WTC11 (cell line): ENCODE results near the gene CHD6. TPM values are rescaled to one million over a fixed set of nuclear protein-coding genes. Genes with fewer than 3 reads are reported as not detected.

Experiments
- ATAC-seq: fragments of 200-7000 bp; cut with Tn5 transposase; 2 replicates; pipeline ENCODE4 v1.10.0; 2021; ENCODE audit warnings: mild to moderate bottlenecking, moderate library complexity
- CTCF ChIA-PET: fragments of 300-600 bp; sonication (Branson Sonifier 250); formaldehyde crosslinking; loops from one replicate; lab custom pipeline; 2021; ENCODE audit warnings: antibody characterized with exemption; lab: Charles Lee
- POLR2A ChIA-PET: fragments of 350-600 bp; sonication (Branson Sonifier 250); formaldehyde crosslinking; loops from one replicate; lab custom pipeline; 2021; ENCODE audit warnings: antibody characterized with exemption; lab: Charles Lee
- DNase-seq: peaks from one replicate; pipeline ENCODE4 v3.0.0; 2021; ENCODE audit warnings: low spot score
- H3K27ac Mint-ChIP-seq: 2 replicates; pipeline ENCODE4 v1.8.0; 2021; ENCODE audit warnings: mixed read lengths
- H3K27me3 Mint-ChIP-seq: 2 replicates; pipeline ENCODE4 v1.8.0; 2021; ENCODE audit warnings: low read depth, mild to moderate bottlenecking, moderate library complexity, mixed read lengths
- H3K36me3 Mint-ChIP-seq: 2 replicates; pipeline ENCODE4 v1.8.0; 2021; ENCODE audit warnings: mixed read lengths
- H3K4me1 Mint-ChIP-seq: 2 replicates; pipeline ENCODE4 v1.8.0; 2022; ENCODE audit warnings: mixed read lengths
- H3K4me3 Mint-ChIP-seq: 2 replicates; pipeline ENCODE4 v1.8.0; 2021; ENCODE audit warnings: mild to moderate bottlenecking, moderate library complexity, mixed read lengths
- H3K9me3 Mint-ChIP-seq: 2 replicates; pipeline ENCODE4 v1.8.0; 2021; ENCODE audit warnings: mixed read lengths
- ATF1 ChIP-seq: sonication (generic); formaldehyde crosslinking; IDR thresholded peaks from 2 replicates; pipeline ENCODE4 v1.8.1; 2023; ENCODE audit warnings: mild to moderate bottlenecking, moderate library complexity, missing genetic modification reagents
- CREM ChIP-seq: sonication (generic); formaldehyde crosslinking; IDR thresholded peaks from 2 replicates; pipeline ENCODE4 v1.8.1; 2022; ENCODE audit warnings: mild to moderate bottlenecking, missing genetic modification reagents, moderate library complexity
- FOXK1 ChIP-seq: sonication (generic); formaldehyde crosslinking; IDR thresholded peaks from 2 replicates; pipeline ENCODE4 v1.8.0; 2022; ENCODE audit warnings: mild to moderate bottlenecking, moderate library complexity, missing genetic modification reagents
- HMGA2 ChIP-seq: fragments of 250-450 bp; sonication (Bioruptor Pico); IDR thresholded peaks from 2 replicates; pipeline ENCODE4 v1.4.0; 2021; ENCODE audit warnings: mild to moderate bottlenecking, moderate library complexity
- NFE2L1 ChIP-seq: sonication (generic); formaldehyde crosslinking; IDR thresholded peaks from 2 replicates; pipeline ENCODE4 v1.8.1; 2023; ENCODE audit warnings: missing genetic modification reagents
- RORB ChIP-seq: fragments of 250-450 bp; sonication (Bioruptor Pico); IDR thresholded peaks from 2 replicates; pipeline ENCODE4 v1.9.0; 2021; ENCODE audit warnings: mild to moderate bottlenecking
- SMAD3 ChIP-seq: sonication (generic); formaldehyde crosslinking; IDR thresholded peaks from 2 replicates; pipeline ENCODE4 v1.8.0; 2022; ENCODE audit warnings: missing genetic modification reagents, mild to moderate bottlenecking, borderline replicate concordance
- STAT6 ChIP-seq: sonication (generic); formaldehyde crosslinking; conservative IDR thresholded peaks from 2 replicates; pipeline ENCODE4 v1.8.1; 2023; ENCODE audit warnings: mild to moderate bottlenecking, low read depth, missing genetic modification reagents, moderate library complexity
- TP53 ChIP-seq: sonication (generic); formaldehyde crosslinking; IDR thresholded peaks from 2 replicates; pipeline ENCODE4 v1.8.1; 2023; ENCODE audit warnings: mild to moderate bottlenecking, missing genetic modification reagents
- USF1 ChIP-seq: sonication (generic); formaldehyde crosslinking; IDR thresholded peaks from 2 replicates; pipeline ENCODE4 v1.8.0; 2022; ENCODE audit warnings: mild to moderate bottlenecking, missing genetic modification reagents
- ZNF396 ChIP-seq: fragments of 250-450 bp; sonication (Bioruptor Pico); IDR thresholded peaks from 2 replicates; pipeline ENCODE4 v1.8.0; 2021; ENCODE audit warnings: mild to moderate bottlenecking, moderate library complexity, borderline replicate concordance
- ZNF416 ChIP-seq: fragments of 250-450 bp; sonication (Bioruptor Pico); IDR thresholded peaks from 2 replicates; pipeline ENCODE4 v1.9.0; 2021; ENCODE audit warnings: mild to moderate bottlenecking, inconsistent platforms
- total RNA-seq: library from RNA; stranded (reverse); gene quantifications from 3 replicates; pipeline ENCODE4 v1.2.3, GENCODE V29; 2021
- TF ChIP-seq, protein P1 (sequence below): sonication (generic); formaldehyde crosslinking; IDR thresholded peaks from 2 replicates; pipeline ENCODE4 v1.8.0; 2023; ENCODE audit warnings: missing genetic modification reagents, mild to moderate bottlenecking, borderline replicate concordance
- TF ChIP-seq, protein P2 (sequence below): sonication (generic); formaldehyde crosslinking; IDR thresholded peaks from 2 replicates; pipeline ENCODE4 v1.8.1; 2022; ENCODE audit warnings: missing genetic modification reagents, borderline replicate concordance

CHD6 gene
- total RNA-seq, 1 experiment from 2014 or later, result 52.1 TPM

DNA sequence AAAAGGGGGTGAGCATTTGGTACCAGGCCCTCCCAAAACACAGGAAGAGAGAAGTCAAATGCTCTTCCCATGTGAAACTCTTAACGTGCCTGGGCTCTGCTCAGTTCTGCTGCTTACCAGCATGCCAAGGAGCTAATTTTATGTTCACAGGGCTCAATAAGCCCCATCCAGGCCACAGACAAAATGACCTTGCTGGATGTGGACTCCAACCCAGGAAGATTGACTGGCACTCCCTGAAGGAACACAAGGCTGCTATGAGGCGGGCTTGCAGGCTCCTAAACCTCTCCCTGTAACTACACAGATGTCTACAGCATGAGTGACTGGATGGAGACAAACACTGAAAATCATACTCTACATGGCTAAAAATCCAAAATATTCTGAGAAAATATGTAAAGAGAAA is 50.6 kb downstream of the CHD6 start (continued):
- TF ChIP-seq USF1 (CRISPR knock-in tag), result no peak
- TF ChIP-seq, protein P1, sequence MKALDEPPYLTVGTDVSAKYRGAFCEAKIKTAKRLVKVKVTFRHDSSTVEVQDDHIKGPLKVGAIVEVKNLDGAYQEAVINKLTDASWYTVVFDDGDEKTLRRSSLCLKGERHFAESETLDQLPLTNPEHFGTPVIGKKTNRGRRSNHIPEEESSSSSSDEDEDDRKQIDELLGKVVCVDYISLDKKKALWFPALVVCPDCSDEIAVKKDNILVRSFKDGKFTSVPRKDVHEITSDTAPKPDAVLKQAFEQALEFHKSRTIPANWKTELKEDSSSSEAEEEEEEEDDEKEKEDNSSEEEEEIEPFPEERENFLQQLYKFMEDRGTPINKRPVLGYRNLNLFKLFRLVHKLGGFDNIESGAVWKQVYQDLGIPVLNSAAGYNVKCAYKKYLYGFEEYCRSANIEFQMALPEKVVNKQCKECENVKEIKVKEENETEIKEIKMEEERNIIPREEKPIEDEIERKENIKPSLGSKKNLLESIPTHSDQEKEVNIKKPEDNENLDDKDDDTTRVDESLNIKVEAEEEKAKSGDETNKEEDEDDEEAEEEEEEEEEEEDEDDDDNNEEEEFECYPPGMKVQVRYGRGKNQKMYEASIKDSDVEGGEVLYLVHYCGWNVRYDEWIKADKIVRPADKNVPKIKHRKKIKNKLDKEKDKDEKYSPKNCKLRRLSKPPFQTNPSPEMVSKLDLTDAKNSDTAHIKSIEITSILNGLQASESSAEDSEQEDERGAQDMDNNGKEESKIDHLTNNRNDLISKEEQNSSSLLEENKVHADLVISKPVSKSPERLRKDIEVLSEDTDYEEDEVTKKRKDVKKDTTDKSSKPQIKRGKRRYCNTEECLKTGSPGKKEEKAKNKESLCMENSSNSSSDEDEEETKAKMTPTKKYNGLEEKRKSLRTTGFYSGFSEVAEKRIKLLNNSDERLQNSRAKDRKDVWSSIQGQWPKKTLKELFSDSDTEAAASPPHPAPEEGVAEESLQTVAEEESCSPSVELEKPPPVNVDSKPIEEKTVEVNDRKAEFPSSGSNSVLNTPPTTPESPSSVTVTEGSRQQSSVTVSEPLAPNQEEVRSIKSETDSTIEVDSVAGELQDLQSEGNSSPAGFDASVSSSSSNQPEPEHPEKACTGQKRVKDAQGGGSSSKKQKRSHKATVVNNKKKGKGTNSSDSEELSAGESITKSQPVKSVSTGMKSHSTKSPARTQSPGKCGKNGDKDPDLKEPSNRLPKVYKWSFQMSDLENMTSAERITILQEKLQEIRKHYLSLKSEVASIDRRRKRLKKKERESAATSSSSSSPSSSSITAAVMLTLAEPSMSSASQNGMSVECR, result no peak

DNA sequence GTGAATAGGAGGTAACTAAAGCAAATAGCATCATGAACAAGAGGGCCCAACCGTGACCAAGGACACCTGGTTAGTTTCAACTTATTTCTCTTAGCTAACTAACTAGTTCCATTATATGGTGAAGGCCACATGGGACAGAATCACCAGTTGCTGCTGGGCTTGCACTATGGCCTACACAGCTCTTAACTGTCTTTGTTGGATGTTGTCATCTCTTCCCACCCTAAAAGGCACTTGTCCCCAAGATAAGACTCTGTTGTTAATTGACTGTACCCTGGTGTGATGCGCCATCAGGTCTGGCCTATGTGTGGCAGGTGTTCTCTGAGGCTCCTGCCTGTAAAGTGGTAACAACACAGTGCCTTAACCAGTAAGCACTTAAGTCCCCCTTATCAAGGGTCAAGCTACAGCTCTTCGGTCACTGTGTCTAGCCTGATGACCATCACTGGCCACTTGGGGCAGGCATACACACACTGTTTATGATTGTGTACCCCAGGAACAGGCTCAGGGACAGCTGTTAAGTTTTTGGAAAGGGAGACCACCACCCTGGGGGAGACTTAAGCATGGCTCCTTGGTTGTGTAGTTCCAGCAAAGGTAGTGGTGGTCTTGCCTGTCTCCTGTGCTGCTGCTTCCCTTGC is 51.2 kb downstream of the CHD6 start:
- Mint-ChIP-seq H3K4me3 (no peak overlapping the region), H3K27me3 (no peaks in the 10 kb centered on the region), H3K4me1 (peaks cover 27% of the 10 kb centered on the region), H3K27ac (no peak overlapping the region), H3K36me3 (no peaks in the 10 kb centered on the region; the same call in 1 of the 2 replicates), H3K9me3 (no peaks in the 10 kb centered on the region)
- ChIA-PET POLR2A (no interaction called here), CTCF (no interaction called here)
- DNase-seq, result no peak
- TF ChIP-seq HMGA2 (no peak), NFE2L1 (CRISPR knock-in tag) (no peak), CREM (CRISPR knock-in tag) (no peak), ZNF396 (CRISPR knock-in tag) (no peak), ATF1 (CRISPR knock-in tag) (no peak), RORB (CRISPR knock-in tag) (no peak)
- ATAC-seq, result no peak

DNA sequence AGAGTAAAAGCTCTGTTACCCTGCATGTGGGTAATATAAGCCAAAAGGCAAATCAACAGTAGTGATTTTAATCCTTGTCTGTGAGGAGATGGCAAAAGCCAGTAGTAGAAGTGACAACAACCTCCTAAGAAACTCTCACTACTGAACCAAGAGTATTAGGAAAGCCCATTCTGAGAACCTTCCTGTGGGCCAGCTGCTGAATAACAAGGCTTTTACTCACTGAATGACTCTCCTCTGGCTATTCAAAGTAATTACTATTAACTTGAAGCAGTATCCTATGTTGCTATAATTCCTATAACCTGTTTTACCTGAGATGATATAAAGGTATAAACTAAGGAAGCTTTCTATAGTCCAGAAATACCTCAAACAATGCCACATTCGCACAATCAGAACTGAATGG is 55.1 kb downstream of the CHD6 start:
- Mint-ChIP-seq H3K27me3 (no peaks in the 10 kb centered on the region), H3K36me3 (peaks cover 2% of the 10 kb centered on the region), H3K9me3 (no peaks in the 10 kb centered on the region), H3K4me3 (no peak overlapping the region), H3K4me1 (peaks cover 45% of the 10 kb centered on the region), H3K27ac (no peak overlapping the region)
- TF ChIP-seq ZNF416 (CRISPR knock-in tag), result no peak
- no peak for ATAC-seq
- no peak for DNase-seq
- POLR2A ChIA-PET, result interaction anchor here (0.9 kb wide), 1 partner anchor 153 kb away, joined by 3 read pairs; no protein-coding TSS in a partner anchor
- CTCF ChIA-PET, result interaction anchor here (0.9 to 2.8 kb wide), 2 partner anchors 9 to 130 kb away, joined by 3 to 13 read pairs; no protein-coding TSS in a partner anchor

DNA sequence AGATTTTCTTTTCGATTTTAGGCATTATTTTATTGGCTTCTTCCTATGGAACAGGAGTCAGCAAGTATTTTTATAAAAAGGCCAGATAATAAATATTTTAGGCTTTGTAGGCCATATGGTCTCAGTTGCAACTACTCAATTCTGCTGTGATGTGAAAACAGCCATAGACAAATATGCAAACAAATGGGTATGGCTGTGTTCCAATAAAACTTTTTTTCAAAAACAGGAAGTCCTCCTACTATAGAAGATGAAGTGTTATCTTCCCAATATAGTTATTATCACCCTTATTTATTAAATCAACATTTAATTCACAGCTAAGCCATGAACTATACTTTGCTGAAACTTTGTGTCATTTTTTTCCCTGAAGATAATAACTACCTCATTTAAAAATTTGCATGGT is 57.2 kb downstream of the CHD6 start:
- H3K27me3 Mint-ChIP-seq, result no peaks in the 10 kb centered on the region
- peaks cover 16% of the 10 kb centered on the region for H3K9me3 Mint-ChIP-seq
- ATAC-seq (no peak), DNase-seq (no peak)
- ChIA-PET CTCF (interaction anchor here (1.0 kb wide), 1 partner anchor 11 kb away, joined by 4 read pairs; no protein-coding TSS in a partner anchor), POLR2A (interaction anchor here (0.6 kb wide), 1 partner anchor 163 kb away, joined by 3 read pairs; no protein-coding TSS in a partner anchor)
- peaks cover 45% of the 10 kb centered on the region for H3K4me1 Mint-ChIP-seq
- H3K27ac Mint-ChIP-seq, result no peak overlapping the region
- TF ChIP-seq FOXK1 (CRISPR knock-in tag), result no peak
- TF ChIP-seq SMAD3 (CRISPR knock-in tag), result no peak
- TF ChIP-seq TP53, result no peak
- TF ChIP-seq, protein P2, sequence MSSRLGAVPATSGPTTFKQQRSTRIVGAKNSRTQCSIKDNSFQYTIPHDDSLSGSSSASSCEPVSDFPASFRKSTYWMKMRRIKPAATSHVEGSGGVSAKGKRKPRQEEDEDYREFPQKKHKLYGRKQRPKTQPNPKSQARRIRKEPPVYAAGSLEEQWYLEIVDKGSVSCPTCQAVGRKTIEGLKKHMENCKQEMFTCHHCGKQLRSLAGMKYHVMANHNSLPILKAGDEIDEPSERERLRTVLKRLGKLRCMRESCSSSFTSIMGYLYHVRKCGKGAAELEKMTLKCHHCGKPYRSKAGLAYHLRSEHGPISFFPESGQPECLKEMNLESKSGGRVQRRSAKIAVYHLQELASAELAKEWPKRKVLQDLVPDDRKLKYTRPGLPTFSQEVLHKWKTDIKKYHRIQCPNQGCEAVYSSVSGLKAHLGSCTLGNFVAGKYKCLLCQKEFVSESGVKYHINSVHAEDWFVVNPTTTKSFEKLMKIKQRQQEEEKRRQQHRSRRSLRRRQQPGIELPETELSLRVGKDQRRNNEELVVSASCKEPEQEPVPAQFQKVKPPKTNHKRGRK, result no peak
- TF ChIP-seq STAT6 (CRISPR knock-in tag), result no peak
- H3K4me3 Mint-ChIP-seq, result no peak overlapping the region
- H3K36me3 Mint-ChIP-seq, result peaks cover 23% of the 10 kb centered on the region
